LHCN-M2 (cell line): ENCODE results near the gene ZNF280C. TPM values are rescaled to one million over a fixed set of nuclear protein-coding genes. Genes with fewer than 3 reads are reported as not detected.
"Not testable (repeated sequence)": the region's sequence is repeated elsewhere in the genome, so short reads cannot be mapped to it uniquely, and the experiment has no call there.

ENCODE experiments used
- DNase-seq: peaks from one replicate; pipeline ENCODE4 v3.0.0-alpha.2; 2012; ENCODE audit warnings: low read depth
- polyA plus RNA-seq: library from polyadenylated mRNA; unstranded; fragments of >200 nt; gene quantifications from one replicate; pipeline ENCODE4 v1.2.1, GENCODE V29; 2012; ENCODE audit warnings: missing spikeins
- total RNA-seq: library from RNA; depleted of rRNA; stranded (reverse); fragments of >200 nt; gene quantifications from 2 replicates; pipeline ENCODE4 v1.2.3, GENCODE V29; 2014; rRNA removed

Gene ZNF280C, protein sequence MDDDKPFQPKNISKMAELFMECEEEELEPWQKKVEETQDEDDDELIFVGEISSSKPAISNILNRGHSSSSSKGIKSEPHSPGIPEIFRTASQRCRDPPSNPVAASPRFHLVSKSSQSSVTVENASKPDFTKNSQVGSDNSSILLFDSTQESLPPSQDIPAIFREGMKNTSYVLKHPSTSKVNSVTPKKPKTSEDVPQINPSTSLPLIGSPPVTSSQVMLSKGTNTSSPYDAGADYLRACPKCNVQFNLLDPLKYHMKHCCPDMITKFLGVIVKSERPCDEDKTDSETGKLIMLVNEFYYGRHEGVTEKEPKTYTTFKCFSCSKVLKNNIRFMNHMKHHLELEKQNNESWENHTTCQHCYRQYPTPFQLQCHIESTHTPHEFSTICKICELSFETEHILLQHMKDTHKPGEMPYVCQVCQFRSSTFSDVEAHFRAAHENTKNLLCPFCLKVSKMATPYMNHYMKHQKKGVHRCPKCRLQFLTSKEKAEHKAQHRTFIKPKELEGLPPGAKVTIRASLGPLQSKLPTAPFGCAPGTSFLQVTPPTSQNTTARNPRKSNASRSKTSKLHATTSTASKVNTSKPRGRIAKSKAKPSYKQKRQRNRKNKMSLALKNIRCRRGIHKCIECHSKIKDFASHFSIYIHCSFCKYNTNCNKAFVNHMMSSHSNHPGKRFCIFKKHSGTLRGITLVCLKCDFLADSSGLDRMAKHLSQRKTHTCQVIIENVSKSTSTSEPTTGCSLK
- total RNA-seq, result 6.2 and 7.7 TPM in 2 replicates
- polyA plus RNA-seq, result 1.2 TPM

DNA sequence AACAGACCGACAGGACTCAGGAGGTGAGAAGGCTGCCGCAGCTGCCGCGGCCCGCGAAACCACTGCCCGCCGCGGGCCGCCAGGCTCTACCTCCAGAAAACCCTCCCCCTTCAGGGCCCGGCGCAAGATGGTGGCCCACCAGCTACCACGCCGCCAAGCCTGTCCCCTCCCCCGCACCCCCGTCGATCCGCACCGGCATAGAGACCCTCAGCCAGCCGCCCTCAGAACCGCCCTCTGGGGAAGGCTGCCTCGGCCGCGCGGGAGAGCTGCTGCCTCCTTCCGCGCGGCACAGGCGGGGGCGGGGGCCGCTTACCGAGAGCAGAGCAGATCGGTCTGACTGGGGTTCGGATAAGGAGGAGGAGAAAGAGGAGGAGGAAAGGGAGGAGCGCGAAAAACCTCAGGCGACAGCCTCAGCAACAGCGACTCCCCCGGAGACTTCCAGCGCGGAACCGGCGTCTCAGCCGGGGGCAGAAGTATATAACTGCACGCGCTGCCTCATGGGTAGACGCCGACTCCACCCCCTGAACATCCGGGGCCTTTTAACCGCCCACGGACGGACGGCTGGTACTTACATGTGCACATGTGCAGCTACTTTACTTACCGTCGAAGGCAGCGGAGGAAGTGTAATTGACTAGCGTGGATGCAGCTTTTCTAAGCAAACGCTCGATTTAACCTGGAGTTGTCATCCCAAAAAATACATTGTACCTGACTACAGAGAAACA lies at the start of gene ZNF280C:
Gene ZNF280C, minus strand, starts transcription at position 451 of the 722 bp plus-strand sequence. CDS start 8,450 bp downstream, outside the sequence.
- peak; percentile 91 for DNase-seq

DNA sequence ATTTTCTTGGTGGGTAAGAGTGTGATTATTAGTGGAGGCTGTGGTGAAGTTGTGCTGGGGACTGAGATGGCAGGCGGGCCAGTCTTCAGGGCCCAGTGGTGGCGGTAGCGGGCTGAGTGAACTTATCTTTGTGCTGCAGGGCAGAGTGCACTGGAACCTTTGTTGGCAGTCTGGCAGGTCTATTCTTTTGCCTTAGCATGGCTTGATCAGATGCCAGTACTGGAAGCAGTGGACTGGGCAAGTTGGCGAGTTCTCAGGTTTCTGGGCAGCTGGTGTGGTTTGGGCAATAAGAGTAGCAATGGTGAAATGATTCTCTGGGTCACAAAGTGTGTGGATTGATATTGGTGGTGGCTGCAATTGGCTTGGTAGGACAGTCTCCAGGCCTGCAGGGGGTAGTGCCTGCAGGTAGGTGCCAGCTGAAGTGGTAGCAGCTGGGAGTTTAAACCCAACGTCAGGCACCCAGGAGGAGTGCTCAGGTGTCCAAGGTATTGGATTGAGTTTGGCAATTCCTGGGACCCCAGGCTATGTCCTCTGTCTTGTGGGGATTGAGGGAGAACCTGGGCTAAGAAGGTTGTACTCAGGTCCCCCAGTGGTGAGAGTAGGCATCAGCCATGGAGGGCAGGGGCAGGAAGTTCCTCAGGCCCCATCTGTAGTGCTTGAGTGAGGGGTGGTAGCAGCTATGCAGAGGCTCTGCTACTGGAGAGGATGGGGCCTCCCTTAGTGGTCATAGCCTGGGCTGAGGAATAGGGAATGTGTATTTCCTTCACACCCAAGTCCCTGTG lies 36.1 kb upstream of the ZNF280C start:
- peak; percentile 41 for DNase-seq

DNA sequence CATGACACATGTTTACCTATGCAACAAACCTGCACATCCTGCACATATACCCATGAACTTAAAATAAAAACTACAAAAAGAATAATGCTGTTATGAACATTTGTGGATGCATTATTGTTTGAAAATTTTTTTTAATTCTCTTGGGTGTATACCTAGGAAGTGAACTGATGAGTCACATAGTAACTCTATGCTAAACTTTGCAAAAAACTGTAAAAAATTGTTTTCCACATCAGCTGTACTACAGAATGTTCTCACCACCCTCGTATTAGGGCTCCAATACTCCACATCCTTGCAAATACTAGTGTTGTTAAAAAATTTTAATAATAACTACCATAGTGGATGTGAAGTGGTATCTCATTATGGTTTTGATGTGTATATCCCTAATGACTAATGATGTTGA lies 33.3 kb upstream of the ZNF280C start:
- DNase-seq, result peak; percentile 3

DNA sequence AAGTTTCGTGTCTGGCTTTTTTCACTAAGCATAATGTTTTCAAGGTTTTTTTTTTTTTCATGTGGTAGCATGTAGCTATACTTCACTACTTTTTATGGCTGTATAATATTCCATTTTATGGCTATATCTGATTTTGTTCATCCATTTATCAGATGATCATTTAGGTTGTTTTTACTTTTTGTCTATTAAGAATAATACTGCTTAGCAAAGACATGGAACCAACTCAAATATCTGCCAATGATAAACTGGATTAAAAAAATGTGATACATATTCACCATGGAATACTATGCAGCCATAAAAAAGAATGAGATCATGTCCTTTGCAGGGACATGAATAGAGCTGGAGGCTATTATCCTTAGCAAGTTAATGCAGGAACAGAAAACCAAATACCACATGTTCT lies 32.7 kb upstream of the ZNF280C start:
- no peak for DNase-seq

DNA sequence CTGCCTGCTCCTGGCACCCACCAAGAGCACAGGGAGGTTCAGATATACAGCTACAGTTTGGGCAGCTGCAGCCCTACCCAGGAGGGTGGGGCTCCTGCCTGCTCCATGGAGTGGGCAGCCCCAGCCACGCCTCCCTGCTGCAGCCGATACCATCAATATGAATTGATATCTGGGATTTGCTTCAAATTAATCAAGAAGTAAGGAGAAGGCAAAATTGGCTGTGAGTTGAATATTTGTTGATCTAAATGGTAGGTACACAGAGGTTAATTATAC lies 31.2 kb upstream of the ZNF280C start:
- DNase-seq, result peak; percentile 14

DNA sequence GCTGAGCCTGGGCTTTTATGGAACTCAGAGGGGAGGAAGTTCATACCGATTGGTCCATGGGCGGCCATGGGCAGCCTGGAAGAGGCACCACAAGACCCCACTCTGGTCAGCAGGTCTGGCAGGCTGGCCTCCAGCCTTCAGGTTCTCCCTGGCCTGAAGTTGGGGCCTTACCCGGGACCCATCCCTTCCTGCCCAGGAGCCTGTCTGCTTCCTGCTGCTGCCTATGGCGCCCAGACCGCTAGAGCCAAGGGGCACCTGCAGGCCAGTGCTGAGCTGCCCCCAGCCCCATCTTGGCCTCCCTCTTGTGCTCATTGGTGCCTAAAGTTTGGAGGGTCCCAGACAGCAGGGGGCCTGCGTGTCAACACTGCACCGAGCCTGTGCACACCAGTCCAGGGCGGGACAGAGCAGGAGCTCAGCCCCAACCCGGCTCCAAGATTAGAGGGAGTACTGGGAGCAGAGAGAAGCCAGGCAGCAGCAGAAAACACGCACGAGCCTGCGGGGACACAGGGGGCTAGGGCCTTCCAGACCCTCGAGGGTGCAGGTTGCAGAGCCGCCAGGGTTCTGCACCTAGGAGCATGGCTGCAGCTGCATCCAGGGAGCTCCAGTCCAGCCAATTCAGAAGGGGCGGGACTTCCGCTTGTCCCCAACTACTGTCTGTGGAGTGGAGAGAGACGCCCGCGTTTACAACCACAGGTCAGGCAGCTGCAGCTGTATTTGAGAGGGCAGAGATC lies 30.7 kb upstream of the ZNF280C start:
- DNase-seq, result no peak

DNA sequence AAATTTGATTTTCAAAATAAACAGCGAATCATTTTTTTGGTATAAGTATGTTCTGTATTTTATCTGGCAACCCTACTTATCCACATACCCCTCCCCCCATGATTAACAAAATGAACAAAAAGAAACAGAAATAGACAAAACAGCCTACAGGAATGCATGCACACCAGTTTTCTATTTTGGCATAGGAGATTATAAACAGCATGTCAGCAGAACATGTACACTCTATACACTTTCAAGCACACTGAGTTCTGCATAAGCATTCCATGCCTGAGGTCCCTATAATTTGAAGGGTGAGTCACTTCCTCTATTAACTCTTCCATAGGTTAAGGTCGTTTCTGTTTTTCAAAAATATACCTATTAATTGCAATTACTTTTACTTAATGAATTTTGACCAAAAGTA lies 28.0 kb upstream of the ZNF280C start:
- no peak for DNase-seq

DNA sequence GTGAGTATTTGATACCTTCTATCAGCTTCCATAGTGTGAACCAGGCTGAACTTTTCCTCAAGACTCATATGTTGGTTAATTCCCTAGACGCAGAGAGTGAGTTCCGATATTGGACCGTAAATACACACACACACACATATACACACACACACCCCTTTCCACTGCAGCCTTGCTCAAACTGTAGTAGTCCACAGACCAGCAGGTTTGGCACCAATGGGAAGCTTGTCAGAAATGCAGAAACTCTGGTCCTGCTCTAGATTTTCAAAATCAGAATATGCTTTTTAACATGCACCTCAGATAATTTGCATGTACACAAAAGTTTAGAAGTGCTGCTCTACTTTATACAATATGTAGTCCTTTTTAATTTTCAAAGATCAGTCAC lies 27.6 kb upstream of the ZNF280C start:
- no peak for DNase-seq

DNA sequence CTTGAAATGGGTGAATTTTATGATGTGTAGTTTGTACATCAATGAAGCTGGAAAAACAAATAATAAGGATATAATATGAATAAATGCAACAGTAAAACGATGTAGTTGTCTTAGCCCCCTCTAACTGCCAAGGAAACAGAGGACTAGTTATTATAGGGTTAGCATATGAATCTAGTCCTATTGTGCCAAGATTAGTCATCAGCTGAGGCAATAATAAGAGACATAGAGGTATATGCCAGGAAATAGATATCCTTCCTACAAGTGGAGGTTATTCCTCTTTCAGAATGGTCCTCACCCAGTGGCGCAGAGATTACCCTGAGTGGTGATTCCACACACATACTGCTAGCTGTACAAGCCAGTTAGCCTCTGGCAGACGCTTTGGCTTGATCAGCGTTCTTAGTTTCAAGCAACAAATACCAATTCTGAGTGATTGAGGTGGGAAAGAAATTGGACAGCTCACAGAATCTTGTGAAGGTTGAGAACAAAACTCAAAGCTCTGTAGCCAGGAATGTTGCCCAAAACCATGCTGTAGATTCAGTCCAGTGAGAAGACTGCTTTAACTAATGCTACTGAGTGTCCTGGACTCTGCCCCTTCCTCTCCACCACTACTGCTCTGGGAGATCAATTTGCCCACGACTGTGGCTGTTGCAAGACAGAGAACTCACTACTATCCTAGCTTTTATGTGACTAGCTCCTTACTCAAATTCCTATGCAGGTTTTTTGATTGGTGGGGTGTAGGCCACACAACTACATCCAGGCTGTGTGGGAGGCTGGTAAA lies 27.0 kb upstream of the ZNF280C start:
- DNase-seq, result no peak

DNA sequence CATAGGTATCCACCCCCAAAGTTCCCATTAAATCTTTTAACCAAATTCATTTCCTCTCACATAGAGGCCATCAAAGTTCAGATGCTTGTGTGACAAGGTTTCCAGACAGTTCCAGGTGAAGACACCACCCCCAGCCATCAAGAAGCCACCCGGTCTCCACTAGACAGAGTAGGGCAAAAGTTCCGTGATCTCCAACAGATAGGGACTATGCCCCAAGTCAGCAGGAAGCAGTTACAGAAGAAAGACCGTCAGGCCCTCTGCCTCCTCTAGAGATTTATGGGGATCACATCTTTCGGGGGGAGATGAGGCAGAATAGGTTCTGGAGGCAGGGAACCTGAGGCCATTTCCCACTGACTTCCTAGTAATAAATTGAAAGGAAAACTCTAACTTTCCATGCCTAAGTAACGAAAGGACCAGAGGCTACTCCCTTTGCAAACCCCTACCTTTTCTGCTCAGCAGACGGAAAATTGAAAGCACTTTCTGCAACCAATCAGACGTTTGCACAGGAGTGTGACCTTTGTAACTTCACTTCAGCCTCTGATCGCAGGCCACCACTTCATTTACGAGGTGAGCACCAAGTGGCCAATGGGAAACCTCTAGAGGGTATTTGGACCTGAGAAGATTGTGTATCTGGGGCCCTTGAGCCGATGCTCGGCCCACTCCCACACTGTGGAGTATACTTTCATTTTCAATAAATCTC lies 18.5 kb upstream of the ZNF280C start:
- no peak for DNase-seq

DNA sequence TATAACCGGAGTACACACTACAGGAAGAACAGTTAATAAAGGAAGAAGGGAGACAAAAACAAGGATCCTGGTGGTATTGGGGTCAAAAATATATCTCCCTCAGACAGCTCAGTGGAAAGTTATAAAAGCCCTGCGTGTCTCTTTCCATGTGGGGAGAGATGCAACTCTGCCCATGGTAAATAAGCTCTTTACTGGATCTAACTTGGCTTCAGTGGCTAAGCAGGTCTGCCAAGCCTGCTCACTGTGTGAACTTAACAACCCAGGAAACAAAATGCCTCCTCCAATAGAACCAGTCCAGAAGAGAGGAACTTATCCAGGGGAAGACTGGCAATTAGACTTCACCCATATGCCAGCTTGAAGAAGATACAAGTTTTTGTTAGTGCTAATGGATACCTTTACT lies 17.0 kb upstream of the ZNF280C start:
- DNase-seq, result no peak

DNA sequence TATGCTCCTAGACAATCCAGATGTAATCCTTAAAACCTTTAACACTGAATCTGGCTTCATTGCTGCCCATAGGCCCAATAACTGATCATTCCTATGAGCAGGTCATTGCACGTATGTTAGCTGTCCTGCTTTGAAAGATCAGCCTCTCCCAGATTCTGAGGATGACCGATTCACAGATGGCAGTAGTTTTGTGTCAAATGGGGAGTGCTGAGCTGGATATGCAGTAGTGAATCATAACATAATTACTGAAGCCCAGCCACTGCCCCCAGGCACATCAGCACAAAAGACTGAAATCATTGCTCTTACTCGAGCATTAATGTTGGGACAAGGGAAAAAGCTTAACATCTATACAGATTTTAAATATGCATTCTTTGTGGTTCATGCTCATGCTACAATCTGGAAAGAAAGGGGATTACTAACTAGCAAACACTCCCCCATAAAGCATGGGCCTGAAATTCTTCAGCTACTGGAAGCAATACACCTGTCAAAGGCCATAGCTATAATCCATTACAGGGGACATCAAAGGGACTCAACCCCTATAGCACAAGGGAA lies 16.4 kb upstream of the ZNF280C start:
- DNase-seq, result no peak

DNA sequence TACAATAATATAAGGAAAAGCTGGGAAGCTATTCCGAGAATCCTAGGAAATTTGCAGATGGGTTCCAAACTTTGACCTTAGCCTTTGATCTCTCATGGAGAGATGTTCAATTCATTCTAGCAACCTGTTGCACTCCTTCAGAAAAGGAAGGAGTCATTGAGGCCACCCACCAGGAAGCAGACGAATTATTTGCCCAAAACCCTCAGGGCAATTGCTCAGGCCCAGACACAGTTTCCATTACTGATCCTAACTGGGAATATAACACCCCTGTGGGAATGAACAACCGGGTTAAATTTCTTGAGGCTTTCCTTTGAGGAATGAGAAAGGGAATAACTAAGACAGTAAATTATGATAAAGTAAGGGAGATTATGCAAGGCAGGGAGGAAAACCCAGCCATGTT lies 13.5 kb upstream of the ZNF280C start:
- DNase-seq, result no peak

DNA sequence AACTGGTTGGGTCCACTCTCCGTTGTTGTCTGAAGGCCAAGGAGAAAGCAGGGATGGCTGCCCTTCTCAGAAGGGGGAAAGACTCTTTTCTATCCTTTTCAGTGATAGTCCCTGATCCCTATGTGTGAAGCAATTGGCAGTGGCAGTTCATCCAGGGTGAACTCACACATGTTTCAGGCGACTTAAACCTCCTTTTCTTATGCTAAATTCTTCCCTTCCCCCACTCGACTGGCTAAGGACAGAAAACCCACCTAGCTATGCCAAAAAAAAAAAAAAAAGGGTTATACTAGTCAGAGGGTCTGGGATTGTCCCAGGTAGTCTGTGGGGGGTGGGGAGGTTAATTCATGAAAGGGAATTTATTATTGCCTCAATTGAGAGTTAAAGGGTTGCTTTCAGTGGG lies 12.2 kb upstream of the ZNF280C start:
- no peak for DNase-seq

DNA sequence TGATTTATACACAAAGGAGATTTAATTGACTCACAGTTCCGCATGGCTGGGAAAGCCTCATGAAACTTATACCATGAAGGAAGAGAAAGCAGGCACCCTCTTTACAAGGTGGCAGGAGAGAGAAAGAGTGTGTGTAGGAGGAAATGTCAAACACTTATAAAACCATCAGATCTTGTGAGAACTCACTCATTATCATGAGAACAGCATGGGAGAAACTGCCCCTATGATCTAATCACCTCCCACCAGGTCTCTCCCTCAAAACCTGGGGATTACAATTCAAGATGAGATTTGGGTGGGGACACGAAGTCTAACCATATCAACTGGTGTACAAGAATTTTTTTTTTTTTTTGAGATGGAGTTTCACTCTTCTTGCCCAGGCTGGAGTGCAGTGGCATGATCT lies 3.6 kb upstream of the ZNF280C start:
- DNase-seq, result not testable (repeated sequence)

DNA sequence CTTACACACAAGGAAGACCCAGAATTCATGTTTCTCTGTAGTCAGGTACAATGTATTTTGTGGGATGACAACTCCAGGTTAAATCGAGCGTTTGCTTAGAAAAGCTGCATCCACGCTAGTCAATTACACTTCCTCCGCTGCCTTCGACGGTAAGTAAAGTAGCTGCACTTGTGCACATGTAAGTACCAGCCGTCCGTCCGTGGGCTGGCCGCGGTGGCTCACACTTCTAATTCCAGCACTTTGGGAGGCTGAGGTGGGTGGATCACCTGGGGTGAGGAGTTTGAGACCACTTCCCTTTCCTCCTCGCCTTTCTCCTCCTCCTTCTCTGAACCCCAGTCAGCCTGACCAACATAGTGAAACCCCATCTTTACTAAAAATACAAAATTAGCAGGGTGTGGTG lies 692 bp upstream of the ZNF280C start:
- DNase-seq, result not testable (repeated sequence)

DNA sequence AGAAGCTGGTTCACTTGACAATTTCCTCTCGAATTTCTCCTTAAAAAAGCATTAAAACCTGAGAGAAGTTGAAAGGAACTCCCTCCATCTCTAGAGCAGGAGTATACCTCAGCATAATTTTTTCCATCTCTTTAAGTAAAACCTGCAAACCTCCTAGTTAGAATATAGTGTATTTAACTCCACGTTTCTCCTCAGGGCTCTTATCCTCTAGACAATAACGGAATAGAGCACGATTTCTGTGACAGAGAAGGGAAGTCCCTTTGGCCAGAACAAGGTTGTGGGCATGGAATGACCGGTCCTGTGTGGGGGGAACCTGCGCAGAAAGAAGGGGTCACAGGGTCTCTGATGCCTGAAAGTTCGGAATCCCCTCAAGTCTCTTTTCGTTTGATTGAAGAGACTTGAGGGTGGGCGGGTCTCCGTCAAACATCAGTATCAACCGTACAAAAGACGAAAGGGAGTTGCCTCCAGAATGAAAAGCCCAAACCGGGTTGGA lies 697 bp downstream of the ZNF280C start:
- no peak for DNase-seq

DNA sequence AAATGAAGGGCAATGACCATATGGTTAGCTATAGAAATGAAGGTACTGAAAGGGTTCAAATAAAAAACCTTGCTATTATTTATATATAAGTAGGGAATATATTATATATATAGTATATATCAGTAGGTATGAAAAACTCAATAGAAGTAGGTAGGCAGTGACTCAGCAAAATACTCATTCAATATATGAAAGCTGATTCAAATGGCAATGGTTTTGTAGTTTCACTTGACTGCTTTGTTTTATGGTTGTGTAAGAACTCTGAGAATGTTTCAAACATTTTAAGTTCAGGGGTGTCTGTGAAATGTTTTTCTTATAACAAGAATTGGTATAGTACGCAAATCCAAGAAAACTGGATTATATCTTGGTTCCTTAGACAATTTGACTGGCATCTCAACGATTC lies 4.1 kb downstream of the ZNF280C start:
- no peak for DNase-seq

DNA sequence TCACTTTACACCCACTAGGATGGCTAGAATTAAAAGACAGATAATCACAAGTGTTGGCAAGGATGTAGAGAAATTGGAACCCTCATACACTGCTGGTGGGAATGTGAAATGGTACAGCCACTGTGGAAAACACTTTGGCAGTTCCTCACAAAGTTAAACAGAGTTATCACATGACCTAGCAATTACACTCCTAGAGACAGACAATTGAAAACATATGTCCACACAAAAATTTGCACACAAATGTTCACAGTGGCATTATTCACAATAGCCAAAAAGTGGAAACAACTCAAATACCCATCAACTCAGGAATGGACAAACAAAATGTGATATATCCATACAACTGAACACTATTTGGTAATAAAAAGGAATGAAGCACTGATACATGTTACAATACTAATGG lies 5.7 kb downstream of the ZNF280C start:
- no peak for DNase-seq
